Progenitor cell of endocrine pancreas (in vitro differentiated cells): ENCODE data around the gene SERP1. TPM values are rescaled to one million over a fixed set of nuclear protein-coding genes. Genes with fewer than 3 reads are reported as not detected.

Experiments
- DNase-seq: peaks from one replicate; pipeline ENCODE4 v3.0.0; 2021; ENCODE audit warnings: low spot score; ENCODE audit not compliant: unreplicated experiment
- H3K27ac Mint-ChIP-seq: 2 replicates; pipeline ENCODE4 v1.8.0; 2021; ENCODE audit warnings: mild to moderate bottlenecking, moderate library complexity, mixed read lengths
- H3K27me3 Mint-ChIP-seq: 2 replicates; pipeline ENCODE4 v1.8.0; 2021; ENCODE audit warnings: mixed read lengths
- H3K36me3 Mint-ChIP-seq: 2 replicates; pipeline ENCODE4 v1.8.0; 2022; ENCODE audit warnings: mixed read lengths; ENCODE audit not compliant: insufficient read depth
- H3K4me1 Mint-ChIP-seq: 2 replicates; pipeline ENCODE4 v1.8.0; 2021; ENCODE audit warnings: low read depth, mixed read lengths
- H3K4me3 Mint-ChIP-seq: 2 replicates; pipeline ENCODE4 v1.8.0; 2021; ENCODE audit warnings: low read depth, mild to moderate bottlenecking, moderate library complexity, mixed read lengths
- H3K9me3 Mint-ChIP-seq: 2 replicates; pipeline ENCODE4 v1.8.0; 2021; ENCODE audit warnings: low read depth, mixed read lengths
- total RNA-seq: library from RNA; stranded (reverse); gene quantifications from 2 replicates; pipeline ENCODE4 v1.2.1, GENCODE V29; 2021
- TF ChIP-seq, protein P1 (sequence below): fragments of 200-600 bp; sonication (generic); IDR thresholded peaks from one replicate; pipeline ENCODE4 v1.5.0; 2021; ENCODE audit warnings: antibody characterized with exemption, mild to moderate bottlenecking; ENCODE audit not compliant: unreplicated experiment

The SERP1 gene
- total RNA-seq, 1 donor from 2014 or later: 94.9 TPM

DNA sequence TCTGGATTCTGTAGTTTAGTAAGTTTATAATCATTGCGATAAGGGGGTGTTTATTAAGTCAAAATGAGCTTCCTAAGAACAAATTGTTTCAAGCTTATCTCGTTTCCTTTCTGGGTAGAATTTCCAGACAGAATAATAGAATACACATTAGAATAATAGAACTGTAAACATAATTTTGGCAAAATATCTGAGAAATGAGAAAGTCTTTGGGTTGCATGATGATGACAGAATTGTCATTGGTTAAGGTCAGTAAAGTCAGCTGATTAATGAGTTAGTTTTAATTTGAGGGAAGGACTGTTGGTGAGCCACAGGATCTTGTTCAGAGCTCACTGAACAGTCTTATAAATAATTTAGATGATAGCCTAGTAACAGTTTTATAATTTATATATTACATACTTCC lies 10.5 kb upstream of the SERP1 start:
- no peak for DNase-seq
- peaks cover 7% of the 10 kb centered on the region for H3K4me1 Mint-ChIP-seq
- no peaks in the 10 kb centered on the region for H3K9me3 Mint-ChIP-seq
- no peak overlapping the region for H3K4me3 Mint-ChIP-seq
- TF ChIP-seq, protein P1, sequence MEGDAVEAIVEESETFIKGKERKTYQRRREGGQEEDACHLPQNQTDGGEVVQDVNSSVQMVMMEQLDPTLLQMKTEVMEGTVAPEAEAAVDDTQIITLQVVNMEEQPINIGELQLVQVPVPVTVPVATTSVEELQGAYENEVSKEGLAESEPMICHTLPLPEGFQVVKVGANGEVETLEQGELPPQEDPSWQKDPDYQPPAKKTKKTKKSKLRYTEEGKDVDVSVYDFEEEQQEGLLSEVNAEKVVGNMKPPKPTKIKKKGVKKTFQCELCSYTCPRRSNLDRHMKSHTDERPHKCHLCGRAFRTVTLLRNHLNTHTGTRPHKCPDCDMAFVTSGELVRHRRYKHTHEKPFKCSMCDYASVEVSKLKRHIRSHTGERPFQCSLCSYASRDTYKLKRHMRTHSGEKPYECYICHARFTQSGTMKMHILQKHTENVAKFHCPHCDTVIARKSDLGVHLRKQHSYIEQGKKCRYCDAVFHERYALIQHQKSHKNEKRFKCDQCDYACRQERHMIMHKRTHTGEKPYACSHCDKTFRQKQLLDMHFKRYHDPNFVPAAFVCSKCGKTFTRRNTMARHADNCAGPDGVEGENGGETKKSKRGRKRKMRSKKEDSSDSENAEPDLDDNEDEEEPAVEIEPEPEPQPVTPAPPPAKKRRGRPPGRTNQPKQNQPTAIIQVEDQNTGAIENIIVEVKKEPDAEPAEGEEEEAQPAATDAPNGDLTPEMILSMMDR: no peak
- H3K27me3 Mint-ChIP-seq: no peaks in the 10 kb centered on the region
- H3K27ac Mint-ChIP-seq: no peak overlapping the region
- peaks cover 10% of the 10 kb centered on the region for H3K36me3 Mint-ChIP-seq

DNA sequence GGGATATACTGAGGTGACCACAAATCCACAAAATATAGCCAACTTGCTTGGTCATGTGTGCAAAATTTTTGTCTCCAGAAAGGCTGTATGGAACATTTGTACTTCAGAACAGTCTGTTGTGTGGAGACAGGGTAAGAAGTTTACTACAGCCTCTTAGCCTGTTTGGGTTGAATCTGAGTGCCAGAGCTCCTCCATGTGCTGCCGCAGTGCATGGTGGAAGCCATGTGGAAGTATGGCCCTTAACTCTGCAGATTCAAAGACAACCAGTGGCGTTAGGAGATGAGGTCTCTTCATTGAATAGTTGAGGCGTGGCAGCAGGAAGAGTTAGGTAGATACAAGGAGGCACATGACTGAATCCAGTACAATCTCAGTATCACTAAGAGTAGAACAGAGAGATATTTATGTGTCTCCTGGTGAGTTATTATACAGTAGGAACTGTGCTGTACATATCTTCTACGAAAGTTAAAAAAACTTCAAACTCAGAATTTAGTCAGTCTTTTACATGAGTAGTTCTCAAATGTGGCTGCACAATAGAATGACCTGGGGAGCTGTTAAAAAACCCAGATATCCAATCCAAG lies 9.7 kb upstream of the SERP1 start:
- H3K27ac Mint-ChIP-seq: no peak overlapping the region
- H3K4me1 Mint-ChIP-seq: peaks cover 7% of the 10 kb centered on the region
- DNase-seq: no peak
- no peak overlapping the region for H3K4me3 Mint-ChIP-seq
- TF ChIP-seq, protein P1: no peak
- no peaks in the 10 kb centered on the region for H3K9me3 Mint-ChIP-seq
- H3K27me3 Mint-ChIP-seq: no peaks in the 10 kb centered on the region
- peaks cover 10% of the 10 kb centered on the region for H3K36me3 Mint-ChIP-seq

DNA sequence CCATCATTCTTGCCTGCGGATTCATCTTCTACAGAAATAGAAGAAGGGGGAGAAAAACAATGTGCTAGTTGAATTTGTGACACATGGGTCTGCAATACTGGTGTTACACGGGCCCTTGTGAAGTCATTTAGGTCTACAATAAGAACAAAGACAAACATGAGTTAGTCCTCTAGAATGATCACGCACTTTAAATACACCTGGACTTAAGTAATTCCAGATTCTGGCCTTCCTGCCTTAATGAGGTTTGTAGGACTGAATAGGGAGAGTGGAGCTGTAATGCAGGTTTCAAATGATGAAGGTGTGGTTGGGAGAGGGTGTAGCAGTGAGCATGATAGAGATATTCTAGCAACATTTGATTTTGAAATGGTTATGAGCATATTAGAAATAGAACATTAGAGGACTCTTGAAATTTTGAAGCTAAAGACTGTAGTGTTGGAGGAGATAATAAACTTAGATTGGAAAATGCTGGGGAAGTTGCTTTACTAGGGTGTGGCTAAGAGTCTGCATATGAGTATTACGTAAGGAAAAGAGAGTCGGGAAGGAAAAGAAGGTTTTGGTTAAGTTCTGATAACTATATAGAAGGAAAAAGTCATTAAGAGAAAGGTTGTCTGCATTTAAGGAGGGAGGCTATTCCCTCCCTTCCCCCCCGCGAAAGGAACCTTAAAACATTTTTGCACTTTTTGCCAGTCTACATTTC lies 897 bp upstream of the SERP1 start:
- Mint-ChIP-seq H3K27ac (peak overlapping the region; percentile 99), H3K36me3 (no peaks in the 10 kb centered on the region), H3K27me3 (no peaks in the 10 kb centered on the region), H3K4me1 (peaks cover 17% of the 10 kb centered on the region), H3K9me3 (no peaks in the 10 kb centered on the region), H3K4me3 (peak overlapping the region; percentile 90)
- TF ChIP-seq, protein P1: no peak
- no peak for DNase-seq

DNA sequence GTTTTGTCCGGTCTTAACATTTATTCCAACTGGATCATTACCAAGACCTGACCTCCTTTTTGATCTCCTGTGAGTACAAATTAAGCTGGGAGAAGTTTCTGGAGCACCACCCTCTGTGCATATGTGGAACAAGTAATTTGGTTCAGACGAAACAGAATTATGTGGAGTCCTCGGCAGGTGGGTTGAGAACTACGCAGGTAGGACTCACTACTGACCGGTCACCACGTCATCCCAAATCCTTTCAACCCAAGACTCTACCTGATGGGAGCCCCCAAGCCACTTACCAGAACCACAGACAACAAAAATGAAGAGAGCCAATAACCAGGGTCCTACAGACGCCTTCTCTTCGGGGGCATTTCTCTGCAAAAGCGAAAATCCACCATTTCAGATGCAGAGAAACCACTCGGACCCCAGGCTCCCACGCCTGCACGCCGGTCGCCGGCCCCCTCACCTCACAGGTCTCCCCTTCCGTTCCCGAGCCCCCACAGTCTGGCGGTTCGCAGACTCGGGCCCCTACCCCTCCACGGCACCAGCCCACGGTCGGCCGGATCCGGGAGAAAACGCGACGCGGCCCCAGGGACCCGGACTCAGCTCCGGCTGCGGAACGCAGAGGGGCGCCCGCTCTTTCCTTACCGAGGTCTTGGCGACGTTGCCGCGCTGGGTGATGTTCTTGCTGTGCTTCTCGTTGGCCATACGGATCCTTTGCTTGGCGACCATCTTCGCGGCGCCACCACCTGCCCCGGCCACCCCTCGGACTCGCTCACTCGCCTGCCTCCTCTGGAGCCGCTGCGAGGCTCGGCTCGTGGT lies 674 bp downstream of the SERP1 start:
- Mint-ChIP-seq H3K4me3 (peak overlapping the region; percentile 90), H3K9me3 (no peaks in the 10 kb centered on the region), H3K27me3 (no peaks in the 10 kb centered on the region), H3K36me3 (no peaks in the 10 kb centered on the region), H3K4me1 (peaks cover 17% of the 10 kb centered on the region), H3K27ac (peak overlapping the region; percentile 99)
- peak; percentile 29 for DNase-seq
- TF ChIP-seq, protein P1: no peak

DNA sequence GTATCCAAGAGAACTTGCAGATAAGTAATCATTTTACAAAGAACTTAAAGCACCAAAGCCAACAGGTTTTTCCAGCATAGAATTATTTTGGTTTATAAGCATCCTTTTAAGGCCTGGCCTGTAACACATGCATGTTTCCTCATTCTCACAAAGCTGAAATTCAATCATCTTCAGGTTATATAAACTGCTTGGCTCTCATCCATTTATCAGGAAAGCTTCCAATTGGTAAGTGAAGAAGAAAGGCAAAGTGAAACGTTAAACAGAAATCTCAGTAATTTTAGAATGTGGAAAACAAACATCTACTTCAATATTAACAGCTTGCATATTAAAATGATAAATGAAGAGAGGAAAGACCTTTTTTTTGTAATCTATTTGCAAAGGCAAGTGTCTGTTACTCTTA lies 1.6 kb downstream of the SERP1 start:
- Mint-ChIP-seq H3K9me3 (no peaks in the 10 kb centered on the region), H3K27ac (no peak overlapping the region), H3K4me1 (peaks cover 17% of the 10 kb centered on the region), H3K36me3 (no peaks in the 10 kb centered on the region), H3K4me3 (peak overlapping the region; percentile 90), H3K27me3 (no peaks in the 10 kb centered on the region)
- TF ChIP-seq, protein P1: no peak
- no peak for DNase-seq
